ENCODE results near the gene C20orf173.
"Not testable (repeated sequence)": the region's sequence is repeated elsewhere in the genome, so short reads cannot be mapped to it uniquely, and the experiment has no call there.

C20orf173 gene

DNA sequence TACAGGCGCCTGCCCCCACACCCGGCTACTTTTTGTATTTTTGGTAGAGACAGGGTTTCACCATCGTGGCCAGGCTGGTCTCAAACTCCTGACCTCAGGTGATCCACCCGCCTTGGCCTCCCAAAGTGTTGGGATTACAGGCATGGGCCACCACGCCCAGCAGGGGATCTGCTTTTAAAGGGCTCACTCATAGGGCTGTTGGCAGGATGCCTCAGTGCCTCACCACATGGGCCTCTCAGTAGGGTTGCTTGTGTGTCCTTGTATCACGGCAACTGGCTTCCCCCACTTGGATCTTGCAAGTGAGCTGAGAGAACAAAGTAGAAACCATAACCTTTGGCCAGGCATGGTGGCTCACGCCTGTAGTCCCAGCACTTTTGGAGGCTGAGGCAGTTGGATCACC lies 15.5 kb upstream of the C20orf173 start:
- not testable (repeated sequence) for DNase-seq

GRCh38 chr20:35544436-35544835 lies 15.0 kb upstream of the C20orf173 start:
- no peak for DNase-seq

GRCh38 chr20:35542990-35543389 lies 13.5 kb upstream of the C20orf173 start:
- DNase-seq = no peak

DNA sequence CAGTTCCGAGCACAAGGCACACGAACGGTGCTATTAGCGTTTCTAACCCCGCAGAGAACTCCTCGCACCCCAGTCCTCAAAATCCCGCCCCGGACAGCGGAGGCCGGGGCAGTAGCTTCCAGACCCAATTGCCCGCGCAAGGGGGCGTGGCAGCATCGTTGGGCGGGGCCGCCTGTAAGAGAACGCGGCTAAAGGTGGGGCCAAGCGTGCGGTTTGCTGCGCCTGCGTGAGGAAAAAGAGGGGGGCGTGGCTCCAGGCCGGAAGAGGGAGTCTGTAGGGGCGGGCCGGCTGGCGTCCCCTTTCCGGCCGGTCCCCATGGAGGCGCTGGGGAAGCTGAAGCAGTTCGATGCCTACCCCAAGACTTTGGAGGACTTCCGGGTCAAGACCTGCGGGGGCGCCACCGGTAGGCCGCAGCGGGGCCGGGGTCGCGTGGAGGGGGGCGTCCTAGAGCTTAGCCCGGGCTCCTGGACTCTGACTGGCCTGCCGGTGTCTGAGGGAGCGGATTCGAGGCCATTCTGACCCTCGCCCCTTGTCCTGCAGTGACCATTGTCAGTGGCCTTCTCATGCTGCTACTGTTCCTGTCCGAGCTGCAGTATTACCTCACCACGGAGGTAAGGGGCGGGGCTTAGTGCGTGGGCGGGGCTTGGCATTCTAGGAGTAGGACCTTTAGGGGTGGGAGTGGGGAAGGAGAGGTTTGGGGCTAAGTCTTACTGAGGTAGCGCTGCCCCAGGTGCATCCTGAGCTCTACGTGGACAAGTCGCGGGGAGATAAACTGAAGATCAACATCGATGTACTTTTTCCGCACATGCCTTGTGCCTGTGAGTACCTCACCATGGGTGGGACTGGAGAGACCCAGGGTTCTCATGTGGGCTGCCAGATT lies 12.6 kb upstream of the C20orf173 start, which contains the start of gene ERGIC3:
Gene ERGIC3, plus strand, starts transcription at position 296 of the 880 bp plus-strand sequence. Its CDS starts 20 bp downstream, at position 316.
- DNase-seq = peak; percentile 97

GRCh38 chr20:35541118-35541782 lies 11.8 kb upstream of the C20orf173 start:
- no peak for DNase-seq

- peak; percentile 17 for DNase-seq
Observed at GRCh38 chr20:35539756-35540212, 10.3 kb upstream of the C20orf173 start.

DNA sequence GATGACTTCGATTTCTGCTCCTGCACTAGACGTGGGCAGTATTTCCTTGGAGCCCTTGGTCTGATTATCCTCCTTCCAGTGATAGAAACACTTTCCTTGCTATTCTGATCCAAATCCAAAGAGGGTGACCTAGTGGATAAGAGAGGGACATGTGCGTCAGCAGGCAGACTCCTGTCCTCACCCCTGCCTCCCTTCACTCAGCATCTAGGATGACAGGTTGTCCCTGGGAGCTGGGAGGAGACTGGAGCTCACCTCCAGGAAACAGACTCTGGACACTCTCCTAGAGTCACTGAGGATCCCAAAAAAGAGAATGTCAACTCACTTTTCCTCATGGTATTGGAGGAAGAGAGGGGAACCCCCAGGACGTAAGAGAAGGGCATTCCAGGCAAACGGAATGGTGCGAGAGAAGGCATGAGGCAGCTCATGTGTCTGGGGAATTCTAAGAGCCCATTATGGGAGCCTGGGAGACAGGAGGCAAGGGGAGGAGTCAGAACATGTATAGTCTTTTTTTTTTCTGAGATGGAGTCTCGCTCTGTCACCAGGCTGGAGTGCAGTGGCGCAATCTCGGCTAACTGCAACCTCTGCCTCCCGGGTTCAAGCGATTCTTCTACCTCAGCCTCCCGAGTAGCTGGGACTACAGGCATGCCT lies 2.2 kb downstream of the C20orf173 start:
- no peak for DNase-seq

GRCh38 chr20:35525639-35526038 lies 3.8 kb downstream of the C20orf173 start:
- DNase-seq = no peak

- DNase-seq = peak; percentile 13
Observed at GRCh38 chr20:35523298-35523888, 6.1 kb downstream of the C20orf173 start.

DNA sequence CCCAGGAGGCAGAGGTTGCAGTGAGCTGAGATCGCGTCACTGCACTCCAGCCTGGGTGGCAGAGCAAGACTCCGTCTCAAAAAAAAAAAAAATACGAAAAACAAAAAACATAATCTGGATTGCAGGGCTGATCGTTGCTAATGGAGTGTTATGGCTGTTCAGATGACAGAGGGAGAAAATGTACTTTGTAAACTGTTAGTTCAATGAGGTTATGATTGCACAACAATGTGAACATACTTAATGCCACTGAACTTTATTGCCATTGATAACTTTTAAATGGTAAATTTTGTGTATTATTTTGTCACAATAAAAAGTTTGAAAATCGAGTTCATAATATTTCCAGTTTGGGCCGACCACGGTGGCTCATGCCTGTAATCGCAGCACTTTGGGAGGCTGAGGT lies 10.5 kb downstream of the C20orf173 start:
- no peak for DNase-seq

- DNase-seq = not testable (repeated sequence)
Observed at GRCh38 chr20:35517767-35518166, 11.7 kb downstream of the C20orf173 start.

GRCh38 chr20:35517125-35517524 lies 12.3 kb downstream of the C20orf173 start:
- DNase-seq = no peak

- no peak for DNase-seq
Observed at GRCh38 chr20:35515949-35516645, 13.4 kb downstream of the C20orf173 start.

- no peak for DNase-seq
Observed at GRCh38 chr20:35515341-35515740, 14.1 kb downstream of the C20orf173 start.

- DNase-seq = no peak
Observed at GRCh38 chr20:35514371-35514932, 15.0 kb downstream of the C20orf173 start.

DNA sequence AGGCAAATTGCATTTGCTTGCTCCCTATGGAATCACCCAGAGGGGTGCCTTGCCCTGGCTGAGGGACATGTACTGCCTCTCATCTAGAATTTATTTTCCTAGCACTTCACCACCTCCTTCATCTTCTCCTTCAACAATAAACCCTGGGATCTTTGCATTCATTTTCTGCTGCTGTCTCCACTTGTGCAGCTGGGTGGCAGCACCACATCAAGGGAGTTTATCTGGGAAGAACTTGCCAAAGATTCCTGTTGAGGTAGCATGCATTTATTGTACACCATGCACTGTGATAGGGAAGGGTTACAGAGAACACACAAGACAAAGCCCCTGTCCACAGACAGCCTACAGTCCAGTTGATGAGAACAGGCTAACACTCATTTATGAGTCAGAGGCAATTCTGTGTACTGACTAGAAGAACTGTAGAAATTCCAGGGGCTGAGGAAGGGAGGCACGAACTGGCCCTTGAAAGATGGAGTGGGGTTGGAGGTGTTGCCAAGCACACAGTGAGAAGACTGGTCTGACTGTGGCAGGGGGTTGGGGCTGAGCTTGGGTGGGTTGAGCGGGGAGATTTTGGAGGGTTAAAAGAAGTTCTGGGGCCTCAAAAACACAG lies 17.5 kb downstream of the C20orf173 start:
- DNase-seq = peak; percentile 6

- no peak for DNase-seq
Observed at GRCh38 chr20:35510951-35511735, 18.3 kb downstream of the C20orf173 start.

DNA sequence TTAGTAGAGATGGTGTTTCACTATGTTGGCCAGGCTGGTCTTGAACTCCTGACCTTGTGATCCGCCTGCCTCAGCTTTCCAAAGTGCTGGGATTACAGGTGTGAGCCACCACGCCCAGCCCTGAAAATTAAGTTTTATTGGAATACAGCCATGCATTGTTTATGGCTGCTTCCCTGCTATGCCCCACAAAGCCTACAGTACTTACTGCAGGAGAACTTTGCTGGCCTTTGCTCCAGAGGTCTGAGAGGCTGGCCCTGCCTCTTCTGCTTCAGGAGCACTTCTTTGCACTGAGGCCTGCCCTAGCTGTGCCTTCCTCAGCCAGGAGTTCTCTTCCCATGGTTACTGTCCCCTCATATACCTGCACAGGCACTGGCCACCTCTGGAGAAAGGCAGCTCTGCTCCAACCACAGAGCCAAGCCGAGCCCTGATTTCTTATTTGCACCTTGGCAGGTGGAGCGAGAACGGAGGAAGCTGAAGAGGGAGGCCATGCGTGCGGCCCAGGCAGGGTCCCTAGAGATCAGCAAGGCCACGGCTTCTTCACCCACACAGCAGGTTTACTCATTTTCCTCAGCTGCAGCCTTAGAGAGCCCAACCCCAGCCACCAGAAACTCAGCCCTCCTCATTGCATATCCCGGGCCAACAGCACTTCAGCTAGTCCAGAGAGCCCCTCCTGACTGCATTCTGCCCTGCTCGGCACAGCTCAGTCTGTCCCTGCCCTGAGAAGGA lies 20.8 kb downstream of the C20orf173 start:
- DNase-seq = no peak

DNA sequence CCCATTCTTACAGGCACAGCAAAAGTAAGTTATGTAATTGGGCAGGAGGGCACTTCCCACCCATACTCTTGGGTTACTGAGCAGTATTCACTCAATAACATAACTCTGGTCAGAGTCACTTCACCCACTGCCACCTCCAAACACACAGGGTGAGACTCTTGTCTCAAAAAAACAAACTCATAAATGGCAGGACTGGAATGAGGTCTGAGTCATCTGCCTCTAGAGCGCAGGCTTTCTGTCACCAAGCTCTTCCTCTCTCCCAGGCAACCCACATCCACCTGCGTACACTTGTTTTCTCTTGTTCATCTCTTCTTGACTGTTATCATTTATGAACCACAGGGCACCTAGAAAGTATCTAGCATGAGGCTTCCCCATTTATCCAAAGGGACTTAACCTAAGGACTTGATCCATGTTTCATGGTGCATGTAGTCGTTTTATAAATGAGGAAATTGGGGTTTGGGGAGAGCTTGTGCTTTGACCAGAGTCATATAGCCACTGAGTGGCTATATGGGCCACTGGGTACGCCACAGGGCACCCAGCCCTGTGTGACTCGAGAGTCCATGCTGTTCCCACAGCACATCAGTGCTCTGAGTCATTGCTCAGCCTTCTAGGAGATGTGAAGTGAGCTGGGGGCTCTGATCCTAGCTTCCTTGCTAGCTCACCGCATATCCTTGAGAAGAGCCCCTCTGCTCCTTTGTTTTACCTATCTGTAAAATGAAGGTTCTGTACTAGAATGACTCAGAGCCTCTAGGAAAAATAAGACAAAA lies 22.4 kb downstream of the C20orf173 start:
- DNase-seq = no peak

All from CD4-positive, alpha-beta T cell treated with Interleukin-21 for 1 hour (primary cell).